GM21529 (cell line): ENCODE data around the gene TLE6.
"Not testable (repeated sequence)": the region's sequence is repeated elsewhere in the genome, so short reads cannot be mapped to it uniquely, and the experiment has no call there.

Experiments used
- ATAC-seq: cut with Tn5 transposase; IDR thresholded peaks from one replicate; pipeline ENCODE4 v1.9.1; 2021; ENCODE audit not compliant: unreplicated experiment

TLE6 gene

GRCh38 chr19:3001235-3001800, 24.0 kb downstream of the TLE6 start:
- no peak for ATAC-seq

- no peak for ATAC-seq
Measured at GRCh38 chr19:3003046-3003445, 25.7 kb downstream of the TLE6 start.

GRCh38 chr19:3004522-3004921, 27.2 kb downstream of the TLE6 start:
- no peak for ATAC-seq

GRCh38 chr19:3005345-3005744, 28.0 kb downstream of the TLE6 start:
- no peak for ATAC-seq

- no peak for ATAC-seq
Measured at GRCh38 chr19:3006075-3006767, 28.9 kb downstream of the TLE6 start.

GRCh38 chr19:3007975-3008374, 30.6 kb downstream of the TLE6 start:
- no peak for ATAC-seq

GRCh38 chr19:3008994-3009393, 31.6 kb downstream of the TLE6 start:
- ATAC-seq, result no peak

GRCh38 chr19:3010871-3011270, 33.5 kb downstream of the TLE6 start:
- no peak for ATAC-seq

GRCh38 chr19:3012059-3012458, 34.7 kb downstream of the TLE6 start:
- ATAC-seq, result not testable (repeated sequence)

GRCh38 chr19:3012621-3013262, 35.4 kb downstream of the TLE6 start:
- no peak for ATAC-seq

GRCh38 chr19:3013263-3013725, 35.9 kb downstream of the TLE6 start:
- ATAC-seq, result no peak

- no peak for ATAC-seq
Measured at GRCh38 chr19:3014135-3014534, 36.8 kb downstream of the TLE6 start.

- no peak for ATAC-seq
Measured at GRCh38 chr19:3015126-3016057, 38.0 kb downstream of the TLE6 start.

GRCh38 chr19:3017923-3018322, 40.6 kb downstream of the TLE6 start:
- ATAC-seq, result no peak

- ATAC-seq, result no peak
Measured at GRCh38 chr19:3019211-3019854, 42.0 kb downstream of the TLE6 start.

- no peak for ATAC-seq
Measured at GRCh38 chr19:3020321-3020960, 43.1 kb downstream of the TLE6 start.

- ATAC-seq, result no peak
Measured at GRCh38 chr19:3024509-3024869, 47.1 kb downstream of the TLE6 start.

GRCh38 chr19:3024870-3025548, 47.6 kb downstream of the TLE6 start:
- ATAC-seq, result no peak

- no peak for ATAC-seq
Measured at GRCh38 chr19:3025549-3025886, 48.2 kb downstream of the TLE6 start.

GRCh38 chr19:3026768-3027167, 49.4 kb downstream of the TLE6 start:
- no peak for ATAC-seq
